ENCODE data around the gene NINJ2. TPM values are rescaled to one million over a fixed set of nuclear protein-coding genes. Genes with fewer than 3 reads are reported as not detected.
A peak's percentile ranks its signal among the peaks of the same experiment; 100 is the strongest.

NINJ2 gene
- total and polyA plus RNA-seq, 7 donors: 11.8 to 66.6 (median 33.1) TPM

DNA sequence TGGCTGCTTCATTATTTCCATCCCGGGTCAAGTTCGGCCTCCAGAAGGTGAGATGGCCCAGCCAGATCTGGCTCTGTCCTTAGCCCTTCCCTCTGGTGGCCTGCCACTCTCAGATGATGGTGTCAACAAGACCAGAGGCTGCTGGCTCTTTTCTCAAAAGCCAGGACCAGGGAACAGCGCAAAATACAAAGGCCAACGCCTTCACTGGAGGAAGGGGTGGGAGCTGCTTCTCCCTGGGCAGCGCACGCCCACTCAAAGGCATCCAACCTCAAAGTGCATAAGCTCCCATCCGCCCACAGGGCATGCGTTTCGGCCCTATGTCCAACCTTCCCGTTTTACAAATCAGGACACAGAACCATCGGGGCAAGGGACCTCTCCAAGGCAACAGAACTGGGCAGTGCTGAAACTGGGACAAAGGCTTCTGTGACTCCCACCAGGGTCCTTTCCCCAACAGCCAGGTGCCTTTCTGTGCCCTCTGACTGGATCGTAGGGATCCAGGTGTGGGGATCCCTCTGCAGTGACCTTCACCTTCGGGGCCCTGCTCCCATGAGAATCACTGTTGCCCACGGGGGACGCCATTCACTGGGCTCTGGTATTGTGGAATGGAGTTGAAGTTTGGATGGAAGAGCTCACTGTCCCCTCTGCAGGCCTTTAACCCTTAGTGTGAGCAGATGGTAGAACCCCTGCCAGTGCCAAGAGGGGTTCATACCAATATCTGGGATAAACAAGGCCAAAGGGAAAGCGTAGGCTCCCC lies 76.8 kb downstream of the NINJ2 start:
- no peak overlapping the region for H3K27ac ChIP-seq
- no peak for ATAC-seq
- H3K27me3 ChIP-seq (ENCODE audit: insufficient read depth in 3 of 3, low read length in 2 of 3): no peaks in the 10 kb centered on the region
- no peak overlapping the region for H3K4me3 ChIP-seq
- no peak for DNase-seq
- H3K36me3 ChIP-seq (ENCODE audit: insufficient read depth in 1 of 2, low read depth in 1 of 2): no peaks in the 10 kb centered on the region
- TF ChIP-seq, protein P1, sequence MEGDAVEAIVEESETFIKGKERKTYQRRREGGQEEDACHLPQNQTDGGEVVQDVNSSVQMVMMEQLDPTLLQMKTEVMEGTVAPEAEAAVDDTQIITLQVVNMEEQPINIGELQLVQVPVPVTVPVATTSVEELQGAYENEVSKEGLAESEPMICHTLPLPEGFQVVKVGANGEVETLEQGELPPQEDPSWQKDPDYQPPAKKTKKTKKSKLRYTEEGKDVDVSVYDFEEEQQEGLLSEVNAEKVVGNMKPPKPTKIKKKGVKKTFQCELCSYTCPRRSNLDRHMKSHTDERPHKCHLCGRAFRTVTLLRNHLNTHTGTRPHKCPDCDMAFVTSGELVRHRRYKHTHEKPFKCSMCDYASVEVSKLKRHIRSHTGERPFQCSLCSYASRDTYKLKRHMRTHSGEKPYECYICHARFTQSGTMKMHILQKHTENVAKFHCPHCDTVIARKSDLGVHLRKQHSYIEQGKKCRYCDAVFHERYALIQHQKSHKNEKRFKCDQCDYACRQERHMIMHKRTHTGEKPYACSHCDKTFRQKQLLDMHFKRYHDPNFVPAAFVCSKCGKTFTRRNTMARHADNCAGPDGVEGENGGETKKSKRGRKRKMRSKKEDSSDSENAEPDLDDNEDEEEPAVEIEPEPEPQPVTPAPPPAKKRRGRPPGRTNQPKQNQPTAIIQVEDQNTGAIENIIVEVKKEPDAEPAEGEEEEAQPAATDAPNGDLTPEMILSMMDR (IDR thresholded peaks at IDR 0.05): no peak
- peaks cover 18% of the 10 kb centered on the region for H3K4me1 ChIP-seq
- intact Hi-C loops (cut with DNase I): loop anchor here in 1 of 2 donors (5.0 kb wide), 1 partner anchor 46 kb away; no protein-coding TSS in a partner anchor
- no peaks in the 10 kb centered on the region for H3K9me3 ChIP-seq
- WGBS, 3 donors: 88 to 90% (median 90%) methylated on average over 16 of the region's 16 CpGs

GRCh38 chr12:585062-586061 lies 77.9 kb downstream of the NINJ2 start:
- Histone ChIP-seq H3K9me3 (no peaks in the 10 kb centered on the region), H3K4me1 (peaks cover 16% of the 10 kb centered on the region), H3K27me3 (ENCODE audit: insufficient read depth in 3 of 3, low read length in 2 of 3) (no peaks in the 10 kb centered on the region), H3K36me3 (ENCODE audit: insufficient read depth in 1 of 2, low read depth in 1 of 2) (no peaks in the 10 kb centered on the region), H3K4me3 (no peak overlapping the region), H3K27ac (no peak overlapping the region)
- intact Hi-C loops (cut with DNase I): loop anchor here in 1 of 2 donors (5.0 kb wide), 1 partner anchor 47 kb away; no protein-coding TSS in a partner anchor
- DNase-seq (no peak), ATAC-seq (no peak)
- TF ChIP-seq, protein P1 (IDR thresholded peaks at IDR 0.05): no peak
- WGBS, 3 donors: 83 to 87% (median 85%) methylated on average over 30 of the region's 30 CpGs

GRCh38 chr12:583251-583869 lies 79.9 kb downstream of the NINJ2 start:
- WGBS, 3 donors: 26 to 39% (median 27%) methylated on average over 13 of the region's 13 CpGs
- Histone ChIP-seq H3K27ac (peak overlapping the region; percentile 94), H3K27me3 (ENCODE audit: insufficient read depth in 3 of 3, low read length in 2 of 3) (no peaks in the 10 kb centered on the region), H3K4me3 (peak overlapping the region; percentile 28), H3K4me1 (peaks cover 29% of the 10 kb centered on the region), H3K36me3 (ENCODE audit: insufficient read depth in 1 of 2, low read depth in 1 of 2) (no peaks in the 10 kb centered on the region), H3K9me3 (no peaks in the 10 kb centered on the region)
- ATAC-seq (peak; percentile 92 to 95 (median 94)), DNase-seq (peak; percentile 51 to 89)
- TF ChIP-seq, protein P1 (IDR thresholded peaks at IDR 0.05): no peak
- intact Hi-C loops (cut with DNase I): loop anchor here in 1 of 2 donors (5.0 kb wide), 1 partner anchor 34 kb away; no protein-coding TSS in a partner anchor

- Histone ChIP-seq H3K27me3 (ENCODE audit: insufficient read depth in 3 of 3, low read length in 2 of 3) (no peaks in the 10 kb centered on the region), H3K9me3 (no peaks in the 10 kb centered on the region), H3K4me1 (peaks cover 30% of the 10 kb centered on the region), H3K36me3 (ENCODE audit: insufficient read depth in 1 of 2, low read depth in 1 of 2) (no peaks in the 10 kb centered on the region), H3K4me3 (no peak overlapping the region), H3K27ac (peak overlapping the region; percentile 72)
- intact Hi-C loops (cut with DNase I): loop anchor here in 1 of 2 donors (5.0 kb wide), 1 partner anchor 36 kb away; no protein-coding TSS in a partner anchor
- 66 to 92% (median 73%) methylated on average over 9 of the region's 9 CpGs for whole genome bisulfite sequencing, 3 donors
- TF ChIP-seq, protein P1 (IDR thresholded peaks at IDR 0.05): no peak
- ATAC-seq (no peak), DNase-seq (no peak)
Measured at GRCh38 chr12:581746-582145, 81.5 kb downstream of the NINJ2 start.
